NCI-H1930 (cell line): ENCODE data around the gene ATP6V1A.

Source experiments
- DNase-seq, 2 experiments: peaks; one replicate each; lab custom pipeline; 2025; lab: John Stamatoyannopoulos, UW

ATP6V1A gene

GRCh38 chr3:113747283-113748046 lies 630 bp downstream of the ATP6V1A start:
- DNase-seq: no peak

GRCh38 chr3:113751141-113751540 lies 4.3 kb downstream of the ATP6V1A start:
- DNase-seq: no peak

GRCh38 chr3:113753376-113753985 lies 6.6 kb downstream of the ATP6V1A start:
- DNase-seq: no peak

GRCh38 chr3:113754494-113755159 lies 7.8 kb downstream of the ATP6V1A start:
- no peak for DNase-seq

- no peak for DNase-seq
Observed at GRCh38 chr3:113758389-113759024, 11.7 kb downstream of the ATP6V1A start.

- no peak for DNase-seq
Observed at GRCh38 chr3:113764698-113765097, 17.9 kb downstream of the ATP6V1A start.

GRCh38 chr3:113769551-113769950 lies 22.7 kb downstream of the ATP6V1A start:
- DNase-seq: no peak

GRCh38 chr3:113771993-113772392 lies 25.2 kb downstream of the ATP6V1A start:
- no peak for DNase-seq

- no peak for DNase-seq
Observed at GRCh38 chr3:113773381-113773780, 26.5 kb downstream of the ATP6V1A start.

- DNase-seq: no peak
Observed at GRCh38 chr3:113775516-113775915, 28.7 kb downstream of the ATP6V1A start.

- no peak for DNase-seq
Observed at GRCh38 chr3:113776564-113776963, 29.7 kb downstream of the ATP6V1A start.

- no peak for DNase-seq
Observed at GRCh38 chr3:113783463-113783862, 36.6 kb downstream of the ATP6V1A start.

- no peak for DNase-seq
Observed at GRCh38 chr3:113783980-113784379, 37.1 kb downstream of the ATP6V1A start.

- no peak for DNase-seq
Observed at GRCh38 chr3:113791381-113791780, 44.5 kb downstream of the ATP6V1A start.

GRCh38 chr3:113794526-113794925 lies 47.7 kb downstream of the ATP6V1A start:
- no peak for DNase-seq

- no peak for DNase-seq
Observed at GRCh38 chr3:113795693-113796092, 48.9 kb downstream of the ATP6V1A start.

- no peak for DNase-seq
Observed at GRCh38 chr3:113802795-113803455, 56.1 kb downstream of the ATP6V1A start.

- no peak for DNase-seq
Observed at GRCh38 chr3:113804661-113805060, 57.8 kb downstream of the ATP6V1A start.

- DNase-seq: no peak
Observed at GRCh38 chr3:113805249-113805648, 58.4 kb downstream of the ATP6V1A start.

GRCh38 chr3:113812854-113813253 lies 66.0 kb downstream of the ATP6V1A start:
- DNase-seq: no peak

- no peak for DNase-seq
Observed at GRCh38 chr3:113819866-113820265, 73.0 kb downstream of the ATP6V1A start.

GRCh38 chr3:113825090-113825489 lies 78.3 kb downstream of the ATP6V1A start:
- no peak for DNase-seq
